ENCODE results near the gene ACOT8.

Gene ACOT8

GRCh38 chr20:45828589-45828988 is 28.6 kb downstream of the ACOT8 start:
- no peaks in the 10 kb centered on the region for H3K36me3 ChIP-seq (ENCODE audit: control insufficient read depth in 1 of 2, insufficient read depth in 2 of 2, low read length in 2 of 2)
- H2AK5ac ChIP-seq (ENCODE audit: low read length): no peak overlapping the region
- no peak overlapping the region for H2BK5ac ChIP-seq (ENCODE audit: low read depth, low read length, poor library complexity)
- no peak overlapping the region for H3K4me2 ChIP-seq (ENCODE audit: low read length)
- H2BK12ac ChIP-seq (ENCODE audit: low read length): no peak overlapping the region
- H4K8ac ChIP-seq (ENCODE audit: low read depth, low read length): no peak overlapping the region
- H3K9me3 ChIP-seq (ENCODE audit: insufficient read depth, low read depth, low read length): no peaks in the 10 kb centered on the region
- H4K12ac ChIP-seq (ENCODE audit: low read depth, low read length): no peak overlapping the region
- no peak overlapping the region for H3K9ac ChIP-seq (ENCODE audit: low read length)
- H2BK120ac ChIP-seq (ENCODE audit: insufficient read depth, low read length, poor library complexity): no peak overlapping the region
- no peak overlapping the region for H3K27ac ChIP-seq (ENCODE audit: low read depth, low read length)
- H3K27me3 ChIP-seq (ENCODE audit: insufficient read depth, low read length): no peaks in the 10 kb centered on the region
- H3K23ac ChIP-seq (ENCODE audit: low read length): no peak overlapping the region
- no peak for DNase-seq
- no CpG with 5 or more reads among the region's 2 CpGs for WGBS (ENCODE audit: extremely low coverage, insufficient coverage, insufficient read length)
- no peak overlapping the region for H3K4ac ChIP-seq (ENCODE audit: low read depth, low read length)
- H3K79me2 ChIP-seq (ENCODE audit: control insufficient read depth, insufficient read depth, low read length, poor library complexity): no peaks in the 10 kb centered on the region
- no peak overlapping the region for H3K14ac ChIP-seq (ENCODE audit: low read length)
- no peak overlapping the region for H2AFZ ChIP-seq (ENCODE audit: insufficient read depth, low read length, poor library complexity)
- no peak overlapping the region for H3K18ac ChIP-seq (ENCODE audit: low read length)
- H4K91ac ChIP-seq (ENCODE audit: low read depth, low read length): no peak overlapping the region
- peaks cover 6 to 8% of the 10 kb centered on the region in 2 experiments for H3K4me1 ChIP-seq (ENCODE audit: control insufficient read depth in 1 of 2, insufficient read depth in 2 of 2, low read length in 2 of 2)
- H3K4me3 ChIP-seq (ENCODE audit: low read depth, low read length): no peak overlapping the region
- peaks cover 2% of the 10 kb centered on the region for H3K79me1 ChIP-seq (ENCODE audit: low read length)

DNA sequence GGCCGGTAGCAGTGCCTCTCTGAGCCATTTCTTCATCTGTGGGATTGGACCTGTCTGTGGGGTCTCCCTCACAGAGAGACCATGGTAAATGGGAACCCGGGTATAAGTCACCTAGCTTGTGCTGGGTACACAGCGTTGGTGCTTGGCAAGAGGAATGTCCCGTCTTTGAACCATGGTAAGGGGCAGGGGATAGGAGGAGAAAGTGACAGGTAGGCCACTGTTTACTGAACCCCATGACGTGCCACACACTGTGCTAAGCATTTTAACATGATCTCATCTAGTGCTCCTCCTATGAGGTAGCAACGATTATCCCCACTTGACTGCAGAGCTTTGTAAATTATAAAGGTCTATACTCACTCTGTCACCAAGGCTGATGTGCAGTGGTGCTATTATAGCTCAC is 29.5 kb downstream of the ACOT8 start:
- H3K9ac ChIP-seq (ENCODE audit: low read length): no peak overlapping the region
- no CpG with 5 or more reads among the region's 6 CpGs for WGBS (ENCODE audit: extremely low coverage, insufficient coverage, insufficient read length)

DNA sequence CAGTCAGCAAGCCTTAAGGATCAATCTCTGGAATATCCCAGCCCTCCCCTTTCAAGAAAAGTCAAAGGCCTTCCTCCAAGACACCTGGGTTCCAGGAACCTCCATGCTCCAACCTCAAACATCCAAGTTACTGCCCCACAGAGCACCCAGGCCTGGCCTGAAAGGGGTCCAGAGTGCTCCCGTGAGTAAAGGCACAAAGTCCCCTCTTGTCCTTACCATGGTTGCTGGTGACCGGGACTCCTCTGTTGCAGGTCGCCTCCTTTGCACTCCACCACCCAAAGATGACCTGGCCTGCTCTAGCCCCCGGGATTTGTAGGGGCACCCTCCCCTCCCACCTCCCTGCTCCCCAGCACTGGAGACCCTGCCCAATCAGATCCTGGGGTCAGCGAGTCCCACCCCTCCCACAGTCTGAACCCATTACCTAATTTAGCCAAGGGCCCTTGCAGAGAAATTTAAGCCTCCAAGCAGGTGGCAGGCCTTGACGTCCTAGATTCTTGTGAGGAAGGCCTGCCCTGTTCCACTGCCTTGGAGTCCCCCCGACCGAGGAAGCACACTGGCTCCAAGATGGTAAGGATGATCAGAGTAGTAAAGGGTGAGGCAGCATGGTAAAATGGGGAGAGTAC is 30.1 kb downstream of the ACOT8 start, which contains the start of gene TNNC2:
Gene TNNC2 (minus strand): TSS at position 283 of the 623 bp plus-strand sequence. CDS start 64 bp downstream, at position 219.
- no peak within 1 kb of the TSS for H2BK12ac ChIP-seq (ENCODE audit: low read length)
- H4K12ac ChIP-seq (ENCODE audit: low read depth, low read length): no peak within 1 kb of the TSS
- H3K27ac ChIP-seq (ENCODE audit: low read depth, low read length): no peak within 1 kb of the TSS
- no peak within 1 kb of the TSS for H3K14ac ChIP-seq (ENCODE audit: low read length)
- H2AK5ac ChIP-seq (ENCODE audit: low read length): no peak within 1 kb of the TSS
- no peaks in the 10 kb centered on the region for H3K36me3 ChIP-seq (ENCODE audit: control insufficient read depth in 1 of 2, insufficient read depth in 2 of 2, low read length in 2 of 2)
- H3K9ac ChIP-seq (ENCODE audit: low read length): no peak within 1 kb of the TSS
- H4K91ac ChIP-seq (ENCODE audit: low read depth, low read length): no peak within 1 kb of the TSS
- no peaks in the 10 kb centered on the region for H3K27me3 ChIP-seq (ENCODE audit: insufficient read depth, low read length)
- no peak within 1 kb of the TSS for H2BK120ac ChIP-seq (ENCODE audit: insufficient read depth, low read length, poor library complexity)
- no peak within 1 kb of the TSS for H2AFZ ChIP-seq (ENCODE audit: insufficient read depth, low read length, poor library complexity)
- peaks cover 13 to 14% of the 10 kb centered on the region in 2 experiments for H3K4me1 ChIP-seq (ENCODE audit: control insufficient read depth in 1 of 2, insufficient read depth in 2 of 2, low read length in 2 of 2)
- H3K18ac ChIP-seq (ENCODE audit: low read length): no peak within 1 kb of the TSS
- no peak within 1 kb of the TSS for H3K4me2 ChIP-seq (ENCODE audit: low read length)
- H3K23ac ChIP-seq (ENCODE audit: low read length): no peak within 1 kb of the TSS
- H4K8ac ChIP-seq (ENCODE audit: low read depth, low read length): no peak within 1 kb of the TSS
- no CpG with 5 or more reads among the region's 8 CpGs for WGBS (ENCODE audit: extremely low coverage, insufficient coverage, insufficient read length)
- H3K9me3 ChIP-seq (ENCODE audit: insufficient read depth, low read depth, low read length): no peaks in the 10 kb centered on the region
- H3K79me2 ChIP-seq (ENCODE audit: control insufficient read depth, insufficient read depth, low read length, poor library complexity): no peaks in the 10 kb centered on the region
- H2BK5ac ChIP-seq (ENCODE audit: low read depth, low read length, poor library complexity): no peak within 1 kb of the TSS
- no peak within 1 kb of the TSS for H3K4ac ChIP-seq (ENCODE audit: low read depth, low read length)
- DNase-seq: no peak
- no peak within 1 kb of the TSS for H3K4me3 ChIP-seq (ENCODE audit: low read depth, low read length)
- H3K79me1 ChIP-seq (ENCODE audit: low read length): no peaks in the 10 kb centered on the region

More for the DNA sequence above, 29.5 kb downstream of the ACOT8 start:
- Histone ChIP-seq H2AFZ (ENCODE audit: insufficient read depth, low read length, poor library complexity) (no peak overlapping the region), H3K36me3 (ENCODE audit: control insufficient read depth in 1 of 2, insufficient read depth in 2 of 2, low read length in 2 of 2) (no peaks in the 10 kb centered on the region), H3K9me3 (ENCODE audit: insufficient read depth, low read depth, low read length) (no peaks in the 10 kb centered on the region), H3K4me3 (ENCODE audit: low read depth, low read length) (no peak overlapping the region), H4K91ac (ENCODE audit: low read depth, low read length) (no peak overlapping the region), H2AK5ac (ENCODE audit: low read length) (no peak overlapping the region), H3K4me1 (ENCODE audit: control insufficient read depth in 1 of 2, insufficient read depth in 2 of 2, low read length in 2 of 2) (peaks cover 11% of the 10 kb centered on the region in 2 experiments), H3K79me2 (ENCODE audit: control insufficient read depth, insufficient read depth, low read length, poor library complexity) (no peaks in the 10 kb centered on the region), H3K4me2 (ENCODE audit: low read length) (no peak overlapping the region), H2BK12ac (ENCODE audit: low read length) (no peak overlapping the region), H4K8ac (ENCODE audit: low read depth, low read length) (no peak overlapping the region), H2BK120ac (ENCODE audit: insufficient read depth, low read length, poor library complexity) (no peak overlapping the region), H3K4ac (ENCODE audit: low read depth, low read length) (no peak overlapping the region), H3K27me3 (ENCODE audit: insufficient read depth, low read length) (no peaks in the 10 kb centered on the region), H3K23ac (ENCODE audit: low read length) (no peak overlapping the region), H3K18ac (ENCODE audit: low read length) (no peak overlapping the region), H4K12ac (ENCODE audit: low read depth, low read length) (no peak overlapping the region), H3K27ac (ENCODE audit: low read depth, low read length) (no peak overlapping the region), H2BK5ac (ENCODE audit: low read depth, low read length, poor library complexity) (no peak overlapping the region), H3K14ac (ENCODE audit: low read length) (no peak overlapping the region), H3K79me1 (ENCODE audit: low read length) (no peaks in the 10 kb centered on the region)
- DNase-seq: no peak

DNA sequence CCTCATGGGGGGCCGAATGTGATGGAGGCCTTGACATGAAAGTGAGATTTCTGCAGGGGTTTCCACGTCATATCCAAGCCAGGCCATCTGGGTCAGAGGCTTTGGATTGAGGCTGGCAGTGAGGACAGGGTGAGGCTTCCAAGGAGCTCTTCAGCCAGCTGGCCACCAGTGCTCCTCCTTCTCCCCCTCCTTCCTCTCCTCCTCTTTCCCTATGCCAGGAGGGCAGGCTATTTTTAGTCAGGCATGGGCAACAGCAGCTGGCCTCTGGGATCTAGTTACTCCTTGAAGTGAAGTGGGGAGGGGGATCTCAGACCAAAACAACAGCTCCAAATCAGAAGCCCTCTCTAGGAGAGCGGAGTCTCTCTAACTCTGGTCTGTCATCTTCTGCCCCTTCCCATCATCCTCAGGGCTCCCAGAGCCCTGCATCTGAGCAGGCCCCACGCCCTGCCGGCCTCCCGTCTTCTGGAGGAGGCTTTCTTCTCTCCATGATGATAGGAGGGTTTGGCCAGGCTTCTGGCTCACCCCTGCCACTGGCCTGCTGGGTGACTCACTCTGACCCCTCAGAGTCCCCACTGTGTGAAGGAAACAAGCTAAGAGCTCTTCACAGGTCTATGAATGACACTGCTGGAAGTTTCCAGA is 30.7 kb downstream of the ACOT8 start:
- Histone ChIP-seq H2BK120ac (ENCODE audit: insufficient read depth, low read length, poor library complexity) (no peak overlapping the region), H3K79me1 (ENCODE audit: low read length) (no peaks in the 10 kb centered on the region), H3K9ac (ENCODE audit: low read length) (no peak overlapping the region), H3K79me2 (ENCODE audit: control insufficient read depth, insufficient read depth, low read length, poor library complexity) (no peaks in the 10 kb centered on the region), H3K36me3 (ENCODE audit: control insufficient read depth in 1 of 2, insufficient read depth in 2 of 2, low read length in 2 of 2) (no peaks in the 10 kb centered on the region), H2BK12ac (ENCODE audit: low read length) (no peak overlapping the region), H3K18ac (ENCODE audit: low read length) (no peak overlapping the region), H2AK5ac (ENCODE audit: low read length) (no peak overlapping the region), H2BK5ac (ENCODE audit: low read depth, low read length, poor library complexity) (no peak overlapping the region), H3K4me2 (ENCODE audit: low read length) (no peak overlapping the region), H3K4me3 (ENCODE audit: low read depth, low read length) (no peak overlapping the region), H3K14ac (ENCODE audit: low read length) (no peak overlapping the region), H3K27me3 (ENCODE audit: insufficient read depth, low read length) (no peaks in the 10 kb centered on the region), H2AFZ (ENCODE audit: insufficient read depth, low read length, poor library complexity) (no peak overlapping the region), H3K27ac (ENCODE audit: low read depth, low read length) (no peak overlapping the region), H3K4ac (ENCODE audit: low read depth, low read length) (no peak overlapping the region), H3K23ac (ENCODE audit: low read length) (no peak overlapping the region), H4K8ac (ENCODE audit: low read depth, low read length) (no peak overlapping the region), H3K9me3 (ENCODE audit: insufficient read depth, low read depth, low read length) (no peaks in the 10 kb centered on the region), H4K12ac (ENCODE audit: low read depth, low read length) (no peak overlapping the region), H4K91ac (ENCODE audit: low read depth, low read length) (no peak overlapping the region), H3K4me1 (ENCODE audit: control insufficient read depth in 1 of 2, insufficient read depth in 2 of 2, low read length in 2 of 2) (peaks cover 13 to 14% of the 10 kb centered on the region in 2 experiments)
- no CpG with 5 or more reads among the region's 6 CpGs for WGBS (ENCODE audit: extremely low coverage, insufficient coverage, insufficient read length)
- DNase-seq: no peak
